A673 (cell line): ENCODE measurements around the gene HOXA9. TPM values are rescaled to one million over a fixed set of nuclear protein-coding genes. Genes with fewer than 3 reads are reported as not detected.

Experiments used
- BruUV-seq: library from RNA; stranded (reverse); fragments of 400-500 nt; replicated peaks from 2 replicates; lab custom pipeline; 2021; lab: Mats Ljungman, UMichigan
- CTCF ChIA-PET: fragments of 300-600 bp; sonication (Branson Sonifier 250); formaldehyde crosslinking; loops from one replicate; lab custom pipeline; 2022; ENCODE audit warnings: antibody characterized with exemption; lab: Charles Lee
- POLR2A ChIA-PET: fragments of 300-600 bp; sonication (Branson Sonifier 250); formaldehyde crosslinking; loops from one replicate; lab custom pipeline; 2022; ENCODE audit warnings: antibody characterized with exemption; ENCODE audit not compliant: low non-redundant PET; lab: Charles Lee
- DNase-seq: peaks from one replicate; pipeline ENCODE4 v3.0.0-alpha.2; 2015; ENCODE audit warnings: low spot score
- H3K27ac ChIP-seq: fragments of 200-600 bp; sonication (generic); 2 replicates; pipeline ENCODE4 v1.5.1; 2016; ENCODE audit warnings: mixed run types, low read depth, mild to moderate bottlenecking, mixed read lengths, antibody characterized with exemption, low read length; ENCODE audit not compliant: poor library complexity, severe bottlenecking
- H3K27me3 ChIP-seq: fragments of 200-600 bp; sonication (generic); replicated peaks from 2 replicates; pipeline ENCODE4 v1.6.1; 2017; ENCODE audit warnings: mixed run types, low read depth, mild to moderate bottlenecking, mixed read lengths, antibody characterized with exemption, low read length; ENCODE audit not compliant: insufficient read depth, poor library complexity
- H3K36me3 ChIP-seq: fragments of 200-600 bp; sonication (generic); 2 replicates; pipeline ENCODE4 v1.6.1; 2016; ENCODE audit warnings: mixed run types, mild to moderate bottlenecking, mixed read lengths, antibody characterized with exemption, low read length; ENCODE audit not compliant: insufficient read depth, poor library complexity, severe bottlenecking
- H3K4me1 ChIP-seq: fragments of 200-600 bp; sonication (generic); 2 replicates; pipeline ENCODE4 v1.6.1; 2017; ENCODE audit warnings: mixed run types, mild to moderate bottlenecking, mixed read lengths, antibody characterized with exemption, low read length; ENCODE audit not compliant: insufficient read depth, poor library complexity, severe bottlenecking
- H3K4me3 ChIP-seq: fragments of 200-600 bp; sonication (generic); 2 replicates; pipeline ENCODE4 v1.5.1; 2016; ENCODE audit warnings: low read depth, mixed run types, mild to moderate bottlenecking, mixed read lengths, low read length; ENCODE audit not compliant: poor library complexity, severe bottlenecking
- H3K9me3 ChIP-seq: fragments of 200-600 bp; sonication (generic); 2 replicates; pipeline ENCODE4 v1.6.1; 2016; ENCODE audit warnings: mixed run types, low read depth, mild to moderate bottlenecking, mixed read lengths, antibody characterized with exemption, low read length; ENCODE audit not compliant: poor library complexity, severe bottlenecking
- CTCF ChIP-seq: fragments of 300-800, 200-600 bp; sonication (generic); conservative IDR thresholded peaks from 2 replicates; pipeline ENCODE4 v1.5.1; 2017; ENCODE audit warnings: low read depth, mild to moderate bottlenecking, antibody characterized with exemption, low read length, moderate library complexity, mixed read lengths
- EZH2 ChIP-seq: fragments of 200-600 bp; sonication (generic); IDR thresholded peaks from 2 replicates; pipeline ENCODE4 v1.6.1; 2017; ENCODE audit warnings: borderline replicate concordance, low read depth, mild to moderate bottlenecking, mixed read lengths, antibody characterized with exemption, low read length; ENCODE audit not compliant: poor library complexity, severe bottlenecking
- intact Hi-C: fragments of 100-400 bp; cut with micrococcal nuclease; formaldehyde crosslinking; loops from one replicate; pipeline ENCODE4 v1.10.0; 2022; ENCODE audit not compliant: unreplicated experiment
- total RNA-seq: library from RNA; stranded (reverse); gene quantifications from 2 replicates; pipeline ENCODE4 v1.2.3, GENCODE V29; 2021

The HOXA9 gene
- total RNA-seq, 1 experiment from 2014 or later, result not detected

- Histone ChIP-seq H3K4me3 (no peak overlapping the region), H3K9me3 (no peaks in the 10 kb centered on the region), H3K4me1 (no peaks in the 10 kb centered on the region), H3K36me3 (no peaks in the 10 kb centered on the region), H3K27ac (no peak overlapping the region), H3K27me3 (peaks cover 100% of the 10 kb centered on the region)
- DNase-seq, result no peak
- CTCF ChIA-PET, result no interaction called here
- intact Hi-C loops, result no loop called here
- POLR2A ChIA-PET, result no interaction called here
- no peak for TF ChIP-seq CTCF
- peak; percentile 86 for TF ChIP-seq EZH2
- BruUV-seq, result no TSS peak
These were observed 23.3 kb upstream of the HOXA9 start for GRCh38 chr7:27188386-27189294.

- no peak overlapping the region for H3K4me3 ChIP-seq
- H3K9me3 ChIP-seq, result no peaks in the 10 kb centered on the region
- H3K36me3 ChIP-seq, result no peaks in the 10 kb centered on the region
- no peaks in the 10 kb centered on the region for H3K4me1 ChIP-seq
- DNase-seq, result no peak
- no TSS peak for BruUV-seq
- peaks cover 100% of the 10 kb centered on the region for H3K27me3 ChIP-seq
- TF ChIP-seq EZH2 (peak; percentile 83), CTCF (no peak)
- intact Hi-C loops, result no loop called here
- POLR2A ChIA-PET, result no interaction called here
- CTCF ChIA-PET, result interaction anchor here (0.7 to 1.8 kb wide), 2 partner anchors 8 to 12 kb away, joined by 3 to 6 read pairs; no protein-coding TSS in a partner anchor
- no peak overlapping the region for H3K27ac ChIP-seq
These were observed 22.4 kb upstream of the HOXA9 start for GRCh38 chr7:27187475-27188385.

- H3K4me1 ChIP-seq, result no peaks in the 10 kb centered on the region
- CTCF ChIA-PET, result interaction anchor here (0.7 to 1.8 kb wide), 2 partner anchors 9 to 11 kb away, joined by 3 to 6 read pairs; no protein-coding TSS in a partner anchor
These were observed 21.5 kb upstream of the HOXA9 start for GRCh38 chr7:27186668-27187474.

More at GRCh38 chr7:27186668-27187474, 21.5 kb upstream of the HOXA9 start:
- intact Hi-C loops, result no loop called here
- BruUV-seq, result no TSS peak
- Histone ChIP-seq H3K9me3 (no peaks in the 10 kb centered on the region), H3K27me3 (peaks cover 100% of the 10 kb centered on the region), H3K36me3 (no peaks in the 10 kb centered on the region), H3K27ac (no peak overlapping the region), H3K4me3 (no peak overlapping the region)
- POLR2A ChIA-PET, result no interaction called here
- no peak for TF ChIP-seq CTCF
- peak; percentile 29 for TF ChIP-seq EZH2
- DNase-seq, result no peak
